SU-DHL-6 (cell line): ENCODE results near the gene MAP1A.

Experiments used
- H2AFZ ChIP-seq: fragments of 200-600 bp; sonication (generic); 2 replicates; pipeline ENCODE4 v1.6.1; 2014; ENCODE audit warnings: low read depth, mild to moderate bottlenecking, moderate library complexity, mixed read lengths, antibody characterized with exemption, low read length; ENCODE audit not compliant: severe bottlenecking
- H3F3A ChIP-seq: fragments of 200-600 bp; shearing (Covaris generic); 2 replicates; pipeline ENCODE4 v1.6.0; 2016; ENCODE audit warnings: antibody characterized with exemption, mild to moderate bottlenecking; ENCODE audit not compliant: insufficient read depth
- H3K27ac ChIP-seq: fragments of 200-600 bp; sonication (generic); 2 replicates; pipeline ENCODE4 v1.5.1; 2016; ENCODE audit warnings: low read depth, mild to moderate bottlenecking, low read length, moderate library complexity, mixed read lengths
- H3K27me3 ChIP-seq: fragments of 200-600 bp; sonication (generic), shearing (Covaris generic); 2 replicates; pipeline ENCODE4 v1.6.0; 2014; ENCODE audit warnings: mild to moderate bottlenecking, low read length
- H3K36me3 ChIP-seq: fragments of 200-600 bp; sonication (generic); 2 replicates; pipeline ENCODE4 v1.6.1; 2014; ENCODE audit warnings: mild to moderate bottlenecking, low read length, mixed read lengths
- H3K4me2 ChIP-seq: fragments of 300-600, 200-600 bp; shearing (Covaris generic), sonication (generic); 2 replicates; pipeline ENCODE4 v1.6.0; 2014; ENCODE audit warnings: low read length, low read depth, mild to moderate bottlenecking; ENCODE audit not compliant: poor library complexity, severe bottlenecking
- H3K4me3 ChIP-seq: fragments of 200-600 bp; sonication (generic); 2 replicates; pipeline ENCODE4 v1.5.1; 2014; ENCODE audit warnings: antibody characterized with exemption, low read length, mild to moderate bottlenecking, mixed read lengths; ENCODE audit not compliant: insufficient read depth, poor library complexity, severe bottlenecking
- H3K79me2 ChIP-seq: fragments of 200-600 bp; sonication (generic); 2 replicates; pipeline ENCODE4 v1.6.1; 2014; ENCODE audit warnings: mild to moderate bottlenecking, low read length, moderate library complexity; ENCODE audit not compliant: insufficient read depth
- H3K9ac ChIP-seq: fragments of 200-600 bp; sonication (generic); 2 replicates; pipeline ENCODE4 v1.7.0; 2014; ENCODE audit warnings: mild to moderate bottlenecking, low read length
- H3K9me2 ChIP-seq: fragments of 200-600 bp; sonication (generic); replicated peaks from 2 replicates; pipeline ENCODE4 v1.6.1; 2014; ENCODE audit warnings: low read length; ENCODE audit not compliant: insufficient read depth
- H3K9me3 ChIP-seq: fragments of 200-600 bp; sonication (generic); 2 replicates; pipeline ENCODE4 v1.6.1; 2014; ENCODE audit warnings: low read length, mixed read lengths; ENCODE audit not compliant: insufficient read depth
- H4K20me1 ChIP-seq: fragments of 200-600 bp; sonication (generic); 2 replicates; pipeline ENCODE4 v1.6.1; 2014; ENCODE audit warnings: low read depth, mild to moderate bottlenecking, antibody characterized with exemption, low read length, moderate library complexity, mixed read lengths
- EZH2phosphoT487 ChIP-seq: fragments of 200-600 bp; sonication (generic), shearing (Covaris generic); conservative IDR thresholded peaks from 2 replicates; pipeline ENCODE4 v1.6.1; 2018; ENCODE audit warnings: mild to moderate bottlenecking, antibody characterized with exemption, low read length, moderate library complexity, mixed read lengths
- TF ChIP-seq, protein P1 (sequence below): fragments of 200-600 bp; sonication (generic); IDR thresholded peaks from one replicate; pipeline ENCODE4 v1.5.1; 2017; ENCODE audit warnings: antibody characterized with exemption, mild to moderate bottlenecking, low read length, moderate library complexity; ENCODE audit not compliant: insufficient read depth, poor library complexity, severe bottlenecking

The MAP1A gene

GRCh38 chr15:43541785-43542184, 24.4 kb downstream of the MAP1A start:
- Histone ChIP-seq H3K27ac (no peak overlapping the region), H3K9me3 (no peaks in the 10 kb centered on the region), H4K20me1 (no peaks in the 10 kb centered on the region), H3K27me3 (no peaks in the 10 kb centered on the region), H3K9ac (no peak overlapping the region), H3K9me2 (no peaks in the 10 kb centered on the region), H3K36me3 (no peaks in the 10 kb centered on the region), H2AFZ (no peak overlapping the region), H3K79me2 (no peaks in the 10 kb centered on the region), H3K4me2 (no peak overlapping the region), H3F3A (no peaks in the 10 kb centered on the region; the same call in 1 of the 2 replicates), H3K4me3 (no peak overlapping the region)
- no peak for TF ChIP-seq EZH2phosphoT487
- TF ChIP-seq, protein P1, sequence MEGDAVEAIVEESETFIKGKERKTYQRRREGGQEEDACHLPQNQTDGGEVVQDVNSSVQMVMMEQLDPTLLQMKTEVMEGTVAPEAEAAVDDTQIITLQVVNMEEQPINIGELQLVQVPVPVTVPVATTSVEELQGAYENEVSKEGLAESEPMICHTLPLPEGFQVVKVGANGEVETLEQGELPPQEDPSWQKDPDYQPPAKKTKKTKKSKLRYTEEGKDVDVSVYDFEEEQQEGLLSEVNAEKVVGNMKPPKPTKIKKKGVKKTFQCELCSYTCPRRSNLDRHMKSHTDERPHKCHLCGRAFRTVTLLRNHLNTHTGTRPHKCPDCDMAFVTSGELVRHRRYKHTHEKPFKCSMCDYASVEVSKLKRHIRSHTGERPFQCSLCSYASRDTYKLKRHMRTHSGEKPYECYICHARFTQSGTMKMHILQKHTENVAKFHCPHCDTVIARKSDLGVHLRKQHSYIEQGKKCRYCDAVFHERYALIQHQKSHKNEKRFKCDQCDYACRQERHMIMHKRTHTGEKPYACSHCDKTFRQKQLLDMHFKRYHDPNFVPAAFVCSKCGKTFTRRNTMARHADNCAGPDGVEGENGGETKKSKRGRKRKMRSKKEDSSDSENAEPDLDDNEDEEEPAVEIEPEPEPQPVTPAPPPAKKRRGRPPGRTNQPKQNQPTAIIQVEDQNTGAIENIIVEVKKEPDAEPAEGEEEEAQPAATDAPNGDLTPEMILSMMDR: no peak

DNA sequence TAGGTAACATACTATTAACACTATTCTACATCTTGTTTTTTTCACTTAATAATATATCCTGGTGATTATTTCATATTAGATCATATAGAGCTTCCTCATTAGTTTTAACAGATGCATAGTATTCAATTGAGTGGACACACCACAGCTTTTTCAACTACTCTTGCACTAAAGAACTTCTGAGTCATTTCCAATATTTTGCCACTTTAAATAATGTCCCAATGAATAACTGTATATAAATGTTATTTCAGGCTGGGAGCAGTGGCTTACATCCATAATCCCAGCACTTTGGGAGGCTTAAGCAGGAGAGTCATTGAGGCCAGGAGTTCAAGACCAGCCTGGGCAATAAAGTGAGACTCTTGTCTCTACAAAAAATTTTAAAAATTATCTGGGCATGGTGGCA, 26.9 kb downstream of the MAP1A start:
- no peak overlapping the region for H3K27ac ChIP-seq
- H3K79me2 ChIP-seq: no peaks in the 10 kb centered on the region
- no peak for TF ChIP-seq EZH2phosphoT487
- TF ChIP-seq, protein P1: no peak
- no peaks in the 10 kb centered on the region; the same call in 1 of the 2 replicates for H3F3A ChIP-seq
- no peaks in the 10 kb centered on the region for H3K9me3 ChIP-seq
- 0 out of 2 replicates have a peak, but pooled peaks cover 3% of the 10 kb centered on the region for H3K36me3 ChIP-seq
- no peak overlapping the region for H3K9ac ChIP-seq
- no peak overlapping the region for H2AFZ ChIP-seq
- no peak overlapping the region for H3K4me2 ChIP-seq
- no peaks in the 10 kb centered on the region for H3K9me2 ChIP-seq
- no peaks in the 10 kb centered on the region for H3K27me3 ChIP-seq
- H4K20me1 ChIP-seq: no peaks in the 10 kb centered on the region
- H3K4me3 ChIP-seq: no peak overlapping the region

GRCh38 chr15:43545426-43545825, 28.0 kb downstream of the MAP1A start:
- no peaks in the 10 kb centered on the region for H3K9me3 ChIP-seq
- no peaks in the 10 kb centered on the region for H3K79me2 ChIP-seq
- no peak overlapping the region for H3K4me2 ChIP-seq
- TF ChIP-seq, protein P1: no peak
- TF ChIP-seq EZH2phosphoT487: no peak
- H3K27ac ChIP-seq: no peak overlapping the region
- H3F3A ChIP-seq: no peaks in the 10 kb centered on the region; the same call in 1 of the 2 replicates
- 0 out of 2 replicates have a peak, but pooled peaks cover 3% of the 10 kb centered on the region for H3K36me3 ChIP-seq
- no peaks in the 10 kb centered on the region for H3K27me3 ChIP-seq
- H3K9me2 ChIP-seq: no peaks in the 10 kb centered on the region
- H4K20me1 ChIP-seq: no peaks in the 10 kb centered on the region
- no peak overlapping the region for H2AFZ ChIP-seq
- H3K4me3 ChIP-seq: no peak overlapping the region
- no peak overlapping the region for H3K9ac ChIP-seq
